GM18951 (cell line): ENCODE measurements around the gene HGF.

ENCODE experiments used
- POLR2A ChIP-seq: IDR thresholded peaks from 4 replicates; pipeline ENCODE4 v1.6.1; 2011; ENCODE audit warnings: mild to moderate bottlenecking; ENCODE audit not compliant: insufficient read length, insufficient read depth; ENCODE audit errors: extremely low read depth
- in situ Hi-C: fragments of 300-500 bp; cut with MboI; formaldehyde crosslinking; loops from one replicate; pipeline ENCODE4 v1.12.0; 2022; ENCODE audit warnings: low sequenced_read_pairs, mixed read lengths, inconsistent platforms; ENCODE audit not compliant: unreplicated experiment

HGF gene

DNA sequence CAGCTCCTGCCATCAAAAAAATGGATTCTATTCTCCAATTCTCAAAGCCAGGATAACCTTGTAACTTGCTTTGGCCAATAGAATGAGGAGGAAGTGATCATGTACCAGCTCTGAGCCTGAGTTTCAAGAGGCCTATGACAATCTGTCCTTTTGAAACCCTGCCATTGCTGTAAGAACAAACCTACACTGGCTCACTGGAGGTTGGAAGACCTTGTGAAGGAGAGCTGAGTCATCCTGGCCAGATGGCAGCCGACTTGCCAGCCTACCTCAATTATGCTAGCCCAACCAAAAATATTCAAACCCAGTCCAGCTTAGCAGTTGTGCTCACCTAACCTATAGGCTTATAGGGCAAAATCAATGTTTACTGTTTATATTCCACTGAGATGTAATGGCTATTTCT is 93.0 kb downstream of the HGF start:
- no peak for TF ChIP-seq POLR2A
- in situ Hi-C loops = no loop called here

DNA sequence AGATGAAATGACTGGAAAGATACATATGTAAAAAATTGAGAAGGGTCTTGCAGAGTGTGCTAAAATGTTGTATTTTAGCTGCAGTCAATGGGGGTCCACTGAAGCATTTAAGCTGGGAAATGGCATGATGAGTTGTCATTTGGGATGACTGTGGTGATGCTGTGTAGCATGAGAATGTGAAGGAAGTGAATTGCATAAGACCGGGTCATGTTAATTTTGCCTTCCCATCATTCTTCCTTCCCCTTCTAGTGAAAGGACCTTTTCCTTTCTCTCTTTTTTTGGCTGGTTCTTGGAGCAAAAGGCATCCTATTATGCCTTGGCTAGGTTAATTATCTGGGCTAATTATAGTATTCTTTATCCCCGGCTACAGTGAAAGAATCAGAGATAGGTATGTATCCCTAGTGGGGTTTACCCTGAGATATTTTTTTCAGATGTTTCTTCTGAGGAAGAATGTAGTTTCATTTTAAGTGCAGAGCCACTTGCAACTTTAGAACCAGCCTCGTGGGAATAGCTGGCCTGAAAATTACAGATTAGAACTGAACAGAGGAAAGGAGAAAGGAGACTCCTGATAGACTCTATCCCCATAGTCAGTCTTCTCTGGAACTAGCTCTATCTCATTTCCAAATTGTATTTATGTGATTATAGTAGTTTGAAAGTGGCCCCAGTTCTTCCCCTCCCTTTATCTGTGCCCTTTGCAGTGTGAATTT is 93.6 kb downstream of the HGF start:
- in situ Hi-C loops = no loop called here
- TF ChIP-seq POLR2A = no peak

DNA sequence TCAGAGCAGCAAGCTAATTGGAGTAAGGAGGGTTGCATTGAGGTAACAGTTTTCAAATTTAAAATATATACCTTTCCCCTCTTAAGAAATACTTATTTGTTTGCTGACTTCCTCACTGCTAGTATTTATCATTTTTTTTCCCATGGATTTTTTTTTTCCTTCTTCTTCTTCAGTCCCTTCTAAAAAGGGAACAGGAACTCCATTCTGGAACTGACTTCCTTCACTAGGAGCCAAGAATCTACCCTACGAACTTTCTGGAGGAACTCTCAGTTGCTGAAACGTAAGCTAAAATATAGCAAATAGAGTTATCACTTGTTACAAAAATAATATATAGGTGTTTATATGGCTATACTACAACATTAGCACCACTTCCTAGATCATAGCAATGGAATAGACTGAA is 95.4 kb downstream of the HGF start:
- in situ Hi-C loops = no loop called here
- TF ChIP-seq POLR2A = no peak

DNA sequence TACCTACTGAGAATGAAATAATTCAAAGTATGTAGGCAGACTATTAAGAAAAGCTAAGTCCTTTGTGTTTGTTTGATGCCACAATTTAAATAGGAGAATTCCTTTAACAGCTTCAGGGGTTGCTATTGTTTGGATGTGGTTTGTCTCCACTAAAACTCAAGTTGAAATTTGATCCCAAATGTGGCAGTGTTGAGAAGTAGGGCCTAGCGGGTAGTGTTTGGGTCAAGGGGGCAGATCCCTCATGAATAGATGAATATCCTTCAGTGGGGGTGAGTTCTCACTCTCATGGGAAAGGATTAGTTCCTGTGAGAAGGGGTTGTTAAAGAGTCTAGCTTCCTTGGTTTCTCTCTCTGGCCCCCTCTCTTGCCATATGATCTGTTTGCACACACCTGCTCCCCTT is 97.0 kb downstream of the HGF start:
- in situ Hi-C loops = no loop called here
- TF ChIP-seq POLR2A = no peak

GRCh38 chr7:81669476-81670105 is 100.3 kb downstream of the HGF start:
- no peak for TF ChIP-seq POLR2A
- in situ Hi-C loops = no loop called here

DNA sequence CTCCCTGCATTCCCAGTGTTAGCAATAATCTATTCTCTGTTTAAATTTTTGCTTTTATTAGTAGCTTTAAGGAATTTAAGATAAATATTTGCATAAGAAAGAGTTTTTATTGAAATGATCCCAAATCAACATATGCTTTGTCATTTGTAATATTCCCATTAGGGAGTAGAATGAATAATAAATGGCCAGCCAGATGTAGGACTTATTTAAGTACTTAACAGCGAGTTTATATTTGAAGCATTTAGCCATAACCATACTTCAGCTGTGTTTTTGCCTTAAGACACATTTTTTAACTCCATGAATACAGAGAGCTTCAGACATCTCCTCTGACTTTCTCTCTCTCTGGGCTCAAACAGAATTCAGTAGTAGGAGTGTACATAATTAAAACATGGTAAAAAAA is 103.6 kb downstream of the HGF start:
- no peak for TF ChIP-seq POLR2A
- in situ Hi-C loops = no loop called here

DNA sequence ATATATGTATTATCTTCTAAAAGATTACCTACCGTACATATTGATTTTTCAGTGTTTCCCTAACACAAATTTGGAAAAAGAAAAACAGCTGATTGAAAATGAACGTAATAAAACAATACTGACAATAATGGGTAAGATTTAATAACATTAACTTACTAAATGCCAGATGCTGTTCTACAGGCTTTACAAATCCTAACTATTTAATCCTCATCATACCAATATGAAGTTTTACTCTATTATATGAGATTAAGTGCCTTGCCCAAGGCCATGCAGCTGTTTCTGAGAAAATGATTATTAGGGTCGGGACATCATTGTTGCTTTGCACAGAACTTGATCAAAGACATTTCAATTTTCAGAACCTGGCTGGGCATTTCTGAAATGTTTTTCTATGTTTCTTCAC is 104.6 kb downstream of the HGF start:
- TF ChIP-seq POLR2A = no peak
- in situ Hi-C loops = no loop called here

- in situ Hi-C loops = no loop called here
Observed at GRCh38 chr7:81664304-81664703, 105.5 kb downstream of the HGF start.

GRCh38 chr7:81662531-81662930 is 107.3 kb downstream of the HGF start:
- TF ChIP-seq POLR2A = no peak
- in situ Hi-C loops = no loop called here

More at GRCh38 chr7:81664304-81664703, 105.5 kb downstream of the HGF start:
- TF ChIP-seq POLR2A = no peak

DNA sequence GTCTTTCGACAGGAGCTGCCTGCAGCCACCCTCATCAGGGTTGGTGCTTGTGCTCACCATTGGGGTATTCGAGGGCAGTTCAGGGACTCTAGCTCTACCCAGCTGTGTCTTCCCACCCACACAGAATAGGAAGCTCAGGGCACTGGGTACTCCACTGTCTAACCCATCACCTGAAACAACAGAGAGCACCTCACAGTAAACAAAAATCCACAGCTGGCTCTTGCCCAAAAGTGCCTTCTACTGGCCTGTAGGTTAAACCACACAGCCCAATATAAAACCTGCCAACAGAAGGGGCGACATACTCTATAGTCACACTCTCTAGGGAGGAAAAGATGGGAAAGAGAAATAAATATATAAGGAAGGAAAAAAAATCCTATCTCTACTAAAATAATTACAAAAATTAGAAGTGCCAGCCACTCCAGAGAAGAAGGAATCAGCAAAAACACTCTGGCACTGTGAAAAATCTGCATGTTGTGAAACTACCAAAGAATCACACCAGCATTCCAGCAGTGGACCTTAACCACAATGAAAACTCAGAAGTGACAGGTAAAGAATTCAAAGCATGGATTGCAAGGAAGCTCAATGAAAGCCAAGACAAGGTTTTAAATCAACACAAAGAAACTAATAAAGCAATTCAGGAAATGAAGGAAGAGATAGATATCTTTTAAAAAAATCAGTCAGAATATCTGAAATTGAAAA is 110.0 kb downstream of the HGF start:
- in situ Hi-C loops = no loop called here
- no peak for TF ChIP-seq POLR2A

- in situ Hi-C loops = no loop called here
- TF ChIP-seq POLR2A = no peak
Observed at GRCh38 chr7:81657551-81657950, 112.3 kb downstream of the HGF start.

DNA sequence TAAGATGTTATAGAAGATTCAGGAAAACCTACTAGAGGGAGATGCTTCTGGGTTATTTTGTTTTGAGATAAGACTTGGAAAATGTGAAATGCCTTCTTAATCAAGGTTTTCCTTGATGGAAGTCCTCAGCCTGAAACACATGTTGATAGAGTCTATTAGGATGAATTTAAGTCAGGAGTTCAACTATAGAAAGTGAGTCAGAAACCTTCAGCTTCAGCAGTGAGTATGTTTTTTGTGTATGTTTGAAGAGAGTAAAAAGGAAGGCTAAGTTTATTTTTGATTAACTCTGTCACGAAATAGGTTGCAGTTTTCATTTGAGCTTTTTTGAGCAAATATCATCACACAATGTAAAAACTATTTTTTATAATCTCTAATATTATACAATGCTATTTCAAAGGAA is 114.6 kb downstream of the HGF start:
- TF ChIP-seq POLR2A = no peak
- in situ Hi-C loops = no loop called here

- no peak for TF ChIP-seq POLR2A
- in situ Hi-C loops = no loop called here
Observed at GRCh38 chr7:81652225-81652624, 117.6 kb downstream of the HGF start.
